ENCODE measurements around the gene AIPL1. TPM values are rescaled to one million over a fixed set of nuclear protein-coding genes. Genes with fewer than 3 reads are reported as not detected.

Gene AIPL1
- total and polyA plus RNA-seq, 2 of the 13 experiments (the other 11 are each of a cell fraction or from before 2014, with no cell fraction given): not detected

GRCh38 chr17:6461246-6461645 lies 26.3 kb upstream of the AIPL1 start:
- Histone ChIP-seq H4K20me1 (ENCODE audit: insufficient read depth, low read length) (no peaks in the 10 kb centered on the region), H2AFZ (ENCODE audit: low read length) (no peak overlapping the region), H3K9me3 (ENCODE audit: low read length) (no peaks in the 10 kb centered on the region), H3K4me1 (ENCODE audit: insufficient read depth, low read length) (peaks cover 23% of the 10 kb centered on the region), H3K79me2 (ENCODE audit: insufficient read depth, low read length) (no peaks in the 10 kb centered on the region), H3K27ac (ENCODE audit: extremely low read length, insufficient read depth, low read length) (no peak overlapping the region), H3K27me3 (ENCODE audit: control insufficient read depth in 1 of 2, insufficient read depth in 2 of 2, low read length in 2 of 2) (peaks cover 0 to 3% of the 10 kb centered on the region in 2 experiments; a peak in 3 of 5 replicates), H3K4me2 (ENCODE audit: low read depth, low read length) (no peak overlapping the region), H3K36me3 (replicated peaks in 1 of 2; ENCODE audit: control insufficient read depth in 1 of 2, insufficient read depth in 2 of 2, low read length in 2 of 2) (no peaks in the 10 kb centered on the region), H3K4me3 (replicated peaks in 1 of 3; ENCODE audit: insufficient read depth in 1 of 3, low read depth in 2 of 3, low read length in 3 of 3) (no peak overlapping the region), H3K9ac (ENCODE audit: insufficient read depth, low read depth, low read length) (no peak overlapping the region)
- 86% methylated on average over 3 of the region's 14 CpGs for WGBS (ENCODE audit: low lambda C conversion rate)
- no peak for ATAC-seq
- no peak for FAIRE-seq
- DNase-seq (ENCODE audit: low spot score): no peak
- intact Hi-C loops (cut with micrococcal nuclease; ENCODE audit: unreplicated experiment) (no loop called here), in situ Hi-C loops (cut with HindIII; ENCODE audit: extremely low pct_ligation_motif_present, low pct_unique_long_range_greater_than_20kb) (no loop called here)
- ChIA-PET CTCF (ENCODE audit: low intra/inter-chr PET ratio, low total read pairs) (no interaction called here), POLR2A (no interaction called here)
- TF ChIP-seq JUN (CRISPR knock-in tag; IDR thresholded peaks at IDR 0.05): no peak
- no peak for TF ChIP-seq CREBL2 (CRISPR knock-in tag; IDR thresholded peaks at IDR 0.05; ENCODE audit: borderline replicate concordance)
- no peak for TF ChIP-seq KLF9 (CRISPR knock-in tag; IDR thresholded peaks at IDR 0.05; ENCODE audit: low read depth)
- TF ChIP-seq AHR (CRISPR knock-in tag; IDR thresholded peaks at IDR 0.05): no peak
- TF ChIP-seq ARHGAP35 (CRISPR knock-in tag; IDR thresholded peaks at IDR 0.05; ENCODE audit: borderline replicate concordance): no peak
- TF ChIP-seq, protein P1, sequence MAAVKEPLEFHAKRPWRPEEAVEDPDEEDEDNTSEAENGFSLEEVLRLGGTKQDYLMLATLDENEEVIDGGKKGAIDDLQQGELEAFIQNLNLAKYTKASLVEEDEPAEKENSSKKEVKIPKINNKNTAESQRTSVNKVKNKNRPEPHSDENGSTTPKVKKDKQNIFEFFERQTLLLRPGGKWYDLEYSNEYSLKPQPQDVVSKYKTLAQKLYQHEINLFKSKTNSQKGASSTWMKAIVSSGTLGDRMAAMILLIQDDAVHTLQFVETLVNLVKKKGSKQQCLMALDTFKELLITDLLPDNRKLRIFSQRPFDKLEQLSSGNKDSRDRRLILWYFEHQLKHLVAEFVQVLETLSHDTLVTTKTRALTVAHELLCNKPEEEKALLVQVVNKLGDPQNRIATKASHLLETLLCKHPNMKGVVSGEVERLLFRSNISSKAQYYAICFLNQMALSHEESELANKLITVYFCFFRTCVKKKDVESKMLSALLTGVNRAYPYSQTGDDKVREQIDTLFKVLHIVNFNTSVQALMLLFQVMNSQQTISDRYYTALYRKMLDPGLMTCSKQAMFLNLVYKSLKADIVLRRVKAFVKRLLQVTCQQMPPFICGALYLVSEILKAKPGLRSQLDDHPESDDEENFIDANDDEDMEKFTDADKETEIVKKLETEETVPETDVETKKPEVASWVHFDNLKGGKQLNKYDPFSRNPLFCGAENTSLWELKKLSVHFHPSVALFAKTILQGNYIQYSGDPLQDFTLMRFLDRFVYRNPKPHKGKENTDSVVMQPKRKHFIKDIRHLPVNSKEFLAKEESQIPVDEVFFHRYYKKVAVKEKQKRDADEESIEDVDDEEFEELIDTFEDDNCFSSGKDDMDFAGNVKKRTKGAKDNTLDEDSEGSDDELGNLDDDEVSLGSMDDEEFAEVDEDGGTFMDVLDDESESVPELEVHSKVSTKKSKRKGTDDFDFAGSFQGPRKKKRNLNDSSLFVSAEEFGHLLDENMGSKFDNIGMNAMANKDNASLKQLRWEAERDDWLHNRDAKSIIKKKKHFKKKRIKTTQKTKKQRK (IDR thresholded peaks at IDR 0.05; ENCODE audit: low read length): no peak
- no peak for TF ChIP-seq KLF12 (CRISPR knock-in tag; IDR thresholded peaks at IDR 0.05; ENCODE audit: borderline replicate concordance)
- TF ChIP-seq PITX1 (CRISPR knock-in tag; IDR thresholded peaks at IDR 0.05): no peak
- no TSS peak for BruUV-seq (replicated peaks)
